HG03196 (cell line): ENCODE data around the gene GM2A.
"Not testable (repeated sequence)": the region's sequence is repeated elsewhere in the genome, so short reads cannot be mapped to it uniquely, and the experiment has no call there.

Experiments used
- ATAC-seq: cut with Tn5 transposase; IDR thresholded peaks from one replicate; pipeline ENCODE4 v1.9.1; 2021; ENCODE audit not compliant: unreplicated experiment

The GM2A gene

DNA sequence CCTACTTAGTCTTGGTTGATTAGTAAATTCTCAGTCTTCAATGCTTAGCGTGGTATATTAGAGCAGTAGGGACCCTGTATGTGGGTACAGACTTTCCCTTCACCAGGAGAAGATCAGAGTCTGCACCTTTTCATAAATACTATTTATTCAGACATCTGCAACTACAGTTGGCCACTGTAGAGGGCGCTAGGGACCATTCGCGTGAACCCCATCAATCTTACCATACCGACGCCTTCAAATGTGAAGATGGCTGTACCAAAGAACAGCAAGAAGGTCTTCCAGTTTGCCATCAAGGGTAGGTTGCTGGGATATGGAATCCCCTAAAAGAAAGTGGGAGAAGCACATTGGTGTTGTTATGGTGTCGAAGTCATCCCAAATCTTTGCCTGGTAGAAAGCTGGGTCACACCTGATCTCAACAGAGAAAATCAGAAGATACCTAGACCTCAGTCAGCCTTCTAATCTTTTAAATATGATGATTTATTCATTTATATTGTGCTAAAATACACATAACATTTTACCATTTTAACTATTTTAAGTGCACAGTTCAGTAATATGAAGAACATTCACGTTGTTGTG, 31.5 kb downstream of the GM2A start:
- no peak for ATAC-seq

DNA sequence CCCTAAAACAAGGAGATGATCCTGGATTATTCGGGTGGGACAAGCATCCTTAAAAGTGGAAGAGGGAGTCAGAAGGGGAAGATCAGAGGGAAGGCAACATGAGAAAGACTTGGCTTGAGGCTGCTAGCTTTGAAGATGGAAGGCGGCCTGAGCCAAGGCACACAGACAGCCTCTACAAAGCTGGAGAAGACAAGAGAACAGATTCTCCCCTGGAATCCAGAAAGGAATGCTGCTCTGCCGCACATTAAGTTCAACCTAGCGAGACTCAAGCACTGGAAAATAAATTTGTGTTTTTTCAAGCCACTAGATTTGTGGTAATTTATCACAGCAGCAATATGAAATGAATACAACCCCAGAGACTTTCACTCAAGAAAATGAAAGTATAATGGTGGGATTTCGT, 32.7 kb downstream of the GM2A start:
- ATAC-seq = no peak

DNA sequence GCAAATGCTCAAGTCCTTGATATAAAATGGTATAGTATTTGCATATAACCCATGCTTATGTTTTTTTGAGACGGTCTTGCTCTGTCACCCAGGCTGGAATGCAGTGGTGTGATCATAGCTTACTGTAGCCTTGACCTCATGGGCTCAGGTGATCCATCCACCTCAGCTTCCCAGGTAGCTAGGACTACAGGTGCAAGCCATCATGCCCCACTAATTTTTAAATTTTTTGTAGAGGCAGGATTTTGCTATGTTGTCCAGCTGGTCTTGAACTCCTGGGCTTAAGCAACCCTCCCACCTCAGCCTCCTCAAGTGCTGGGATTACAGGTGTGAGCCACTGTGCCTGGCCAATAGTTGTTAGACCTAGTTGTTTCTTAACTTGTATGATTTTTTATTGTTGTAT, 33.3 kb downstream of the GM2A start:
- ATAC-seq = no peak

DNA sequence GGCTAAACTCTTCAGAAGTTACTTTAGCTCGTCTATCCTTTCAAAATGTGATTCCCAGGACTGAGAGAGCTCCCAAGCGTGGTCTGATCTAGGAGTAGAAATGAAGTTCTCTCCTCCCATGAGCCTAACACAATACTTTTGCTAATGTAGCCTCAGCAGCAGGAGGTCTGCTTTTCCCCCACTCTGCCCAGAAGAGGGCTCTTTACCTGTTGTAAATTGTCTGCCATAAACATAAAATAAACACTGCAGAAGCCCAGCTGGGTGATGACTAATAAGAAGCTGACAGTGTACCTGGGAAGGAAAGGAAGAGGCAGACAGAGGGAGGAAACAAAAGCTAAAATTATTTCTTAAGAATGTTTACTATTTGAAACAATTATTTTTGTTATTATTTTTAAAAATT, 35.2 kb downstream of the GM2A start:
- ATAC-seq = no peak

DNA sequence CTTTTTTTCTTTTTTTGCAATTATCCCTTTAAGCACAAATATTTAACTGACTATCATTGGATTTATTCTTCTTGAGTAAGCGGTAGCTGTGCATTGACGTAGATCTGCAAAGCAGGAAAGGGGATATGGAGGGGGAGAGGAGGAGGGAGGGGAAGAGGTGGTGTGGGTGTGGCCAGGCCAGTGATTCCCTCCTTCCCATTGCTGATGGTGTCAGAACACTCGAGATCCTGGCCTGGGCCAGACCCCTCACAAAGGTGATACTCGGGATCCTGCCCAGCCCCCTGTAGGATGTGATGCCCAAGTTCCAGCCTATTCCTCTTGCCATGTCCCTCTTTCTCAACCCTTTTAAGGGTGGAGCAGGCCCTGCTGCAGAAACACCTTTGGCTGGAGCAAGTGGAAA, 40.6 kb downstream of the GM2A start:
- ATAC-seq = no peak

DNA sequence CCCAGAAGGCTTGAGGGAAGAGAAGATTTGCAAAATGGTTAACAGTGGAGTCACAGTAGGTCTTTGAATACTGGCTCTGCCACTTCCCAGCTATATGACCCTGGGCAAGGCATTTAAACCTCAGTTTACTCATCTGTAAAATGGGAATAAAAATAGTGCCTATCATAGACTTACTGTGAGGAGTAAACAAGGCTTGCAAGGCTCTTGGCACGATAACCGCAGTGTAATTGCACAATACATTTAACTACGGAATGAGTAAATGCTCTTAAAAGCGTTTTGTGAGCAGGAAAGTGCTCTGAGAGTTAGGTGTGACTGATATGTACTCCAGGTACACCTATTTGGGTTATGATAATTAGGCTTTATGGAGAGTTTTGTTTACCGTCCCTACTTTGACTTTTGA, 42.2 kb downstream of the GM2A start:
- no peak for ATAC-seq

DNA sequence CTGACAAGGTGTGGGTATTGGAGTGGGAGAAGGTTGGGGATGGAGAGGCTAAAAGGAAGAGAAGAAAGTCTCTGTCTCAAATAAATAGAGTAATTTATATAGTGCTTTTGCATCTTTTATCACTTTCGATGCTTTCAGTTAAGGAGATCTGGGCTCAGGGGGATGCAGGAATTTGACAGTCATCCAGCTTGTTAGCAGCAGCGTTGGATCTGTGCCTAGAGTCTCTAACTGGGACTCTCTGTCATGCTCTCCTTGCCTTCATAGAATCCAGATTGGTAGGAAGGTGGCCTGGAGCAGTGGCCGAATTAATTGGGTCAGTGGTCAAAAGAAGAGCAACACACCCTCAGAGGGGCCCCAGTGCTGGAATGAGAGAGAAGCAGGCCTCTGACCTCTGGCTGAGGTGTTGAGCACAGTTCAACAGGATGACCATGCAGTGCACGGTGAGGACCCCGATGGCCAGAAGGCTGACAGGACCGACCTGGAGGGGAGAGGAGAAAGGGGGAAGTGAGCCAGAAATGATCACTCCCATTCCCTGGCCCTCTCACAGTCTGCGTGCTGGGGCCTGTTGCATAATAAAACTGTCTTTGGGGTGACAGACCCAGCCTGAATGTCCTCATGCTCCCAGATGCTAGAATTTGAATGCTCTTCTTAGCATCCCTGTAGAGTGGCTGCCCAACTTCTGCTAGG, 42.9 kb downstream of the GM2A start:
- no peak for ATAC-seq

DNA sequence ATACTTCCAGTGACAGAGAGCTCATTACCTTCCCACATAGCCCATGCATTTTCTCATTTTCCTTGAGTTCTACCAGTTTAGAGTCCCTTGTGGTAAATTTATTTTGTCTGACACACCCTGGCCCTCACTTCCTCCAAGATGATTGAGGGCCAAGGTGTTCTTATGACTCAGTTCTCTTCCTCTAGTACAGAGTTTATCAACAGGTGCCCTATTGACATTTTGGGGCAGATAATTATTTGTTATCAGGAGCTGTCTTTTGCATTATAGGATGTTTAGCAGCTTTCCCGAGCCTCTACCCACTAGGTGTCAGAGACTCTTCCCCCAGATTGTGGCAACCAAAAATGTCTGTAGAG, 43.5 kb downstream of the GM2A start:
- no peak for ATAC-seq

DNA sequence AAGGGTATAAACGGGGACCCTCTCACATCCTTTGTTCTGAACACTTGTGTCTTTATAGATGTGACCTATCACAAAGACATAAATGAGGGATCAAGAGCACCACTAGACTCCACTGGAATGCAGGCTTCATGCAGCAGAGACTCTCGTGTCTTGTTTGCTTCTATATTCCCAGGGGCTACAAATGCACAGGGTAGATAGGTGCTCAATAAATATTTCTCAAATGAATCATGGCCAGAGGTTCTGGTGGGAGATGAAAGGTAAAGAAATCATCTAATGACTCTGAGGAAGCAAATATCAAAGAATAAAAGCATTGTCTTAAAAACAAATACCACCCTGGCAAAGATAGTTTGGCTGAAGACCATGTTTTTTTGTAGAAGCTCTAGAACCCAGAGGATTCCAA, 44.0 kb downstream of the GM2A start:
- no peak for ATAC-seq

DNA sequence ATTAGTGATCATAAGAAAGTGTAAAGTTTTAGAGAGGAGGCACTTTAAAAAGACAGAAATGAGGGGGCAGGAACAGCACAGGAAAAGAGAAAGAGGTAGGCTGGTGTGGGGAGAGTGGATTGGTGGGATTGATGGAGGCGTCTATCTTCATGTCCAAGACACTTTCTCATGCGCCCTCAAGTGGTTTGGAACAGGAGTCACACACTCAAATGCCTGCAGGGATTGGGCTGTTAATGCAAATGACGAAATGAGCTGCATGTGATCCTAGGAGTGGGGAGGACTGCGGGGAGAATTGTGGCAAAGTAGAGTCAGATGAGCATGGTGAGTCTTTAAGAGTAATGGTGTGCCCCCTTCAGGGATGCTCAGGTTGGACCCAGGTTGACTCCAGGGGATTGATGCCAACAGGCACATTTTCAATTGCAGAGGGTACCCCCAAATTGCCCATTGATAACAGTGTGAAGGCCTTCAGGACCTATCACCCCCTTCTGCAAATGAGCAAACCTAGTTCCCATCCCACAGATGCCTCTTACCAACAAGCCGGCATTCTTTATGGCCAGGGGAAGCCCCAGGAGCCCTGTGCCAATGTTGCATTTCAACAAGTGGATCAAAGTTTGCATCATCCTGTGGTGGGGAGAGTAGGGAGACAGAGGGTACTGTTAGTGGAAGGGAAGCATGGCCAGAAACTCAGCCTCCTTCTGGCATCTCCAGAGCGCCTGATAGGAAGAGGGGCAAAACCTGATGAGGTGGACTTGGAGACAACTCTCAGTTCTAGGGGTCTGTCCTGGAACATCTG, 45.3 kb downstream of the GM2A start:
- ATAC-seq = no peak

DNA sequence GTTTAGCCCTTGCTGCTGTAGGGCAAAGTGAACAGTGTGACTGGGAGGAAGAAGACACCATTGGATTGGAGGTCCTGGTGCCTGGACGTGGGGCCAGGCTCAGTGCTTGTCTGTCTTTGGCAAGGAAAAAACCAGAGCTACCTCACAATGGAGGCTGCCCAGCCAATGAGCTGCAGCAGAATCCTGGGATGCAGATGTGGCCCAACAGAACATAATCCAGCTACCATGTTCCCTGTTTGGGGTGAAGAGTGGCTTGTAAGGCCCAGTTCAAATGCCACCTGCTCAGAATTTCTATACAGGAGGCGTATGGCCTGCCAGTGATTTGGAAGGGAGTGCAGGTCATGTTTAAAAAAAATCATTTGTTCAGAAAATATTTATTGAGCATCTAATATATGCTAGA, 50.7 kb downstream of the GM2A start, which contains the start of gene SLC36A3:
TSS of gene SLC36A3 (minus strand) at position 101 of the 400 bp plus-strand sequence. CDS start 412 bp downstream, outside the sequence.
- ATAC-seq = no peak

DNA sequence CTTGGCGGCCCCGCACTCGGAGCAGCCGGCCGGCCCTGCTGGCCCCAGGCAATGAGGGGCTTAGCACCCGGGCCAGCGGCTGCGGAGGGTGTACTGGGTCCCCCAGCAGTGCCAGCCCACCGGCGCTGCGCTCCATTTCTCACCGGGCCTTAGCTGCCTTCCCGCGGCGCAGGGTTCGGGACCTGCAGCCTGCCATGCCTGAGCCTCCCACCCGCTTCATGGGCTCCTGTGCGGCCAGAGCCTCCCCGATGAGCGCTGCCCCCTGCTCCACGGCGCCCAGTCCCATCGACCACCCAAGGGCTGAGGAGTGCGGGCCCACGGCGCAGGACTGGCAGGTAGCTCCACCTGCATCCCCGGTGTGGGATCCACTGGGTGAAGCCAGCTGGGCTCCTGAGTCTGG, 56.3 kb downstream of the GM2A start:
- ATAC-seq = not testable (repeated sequence)

DNA sequence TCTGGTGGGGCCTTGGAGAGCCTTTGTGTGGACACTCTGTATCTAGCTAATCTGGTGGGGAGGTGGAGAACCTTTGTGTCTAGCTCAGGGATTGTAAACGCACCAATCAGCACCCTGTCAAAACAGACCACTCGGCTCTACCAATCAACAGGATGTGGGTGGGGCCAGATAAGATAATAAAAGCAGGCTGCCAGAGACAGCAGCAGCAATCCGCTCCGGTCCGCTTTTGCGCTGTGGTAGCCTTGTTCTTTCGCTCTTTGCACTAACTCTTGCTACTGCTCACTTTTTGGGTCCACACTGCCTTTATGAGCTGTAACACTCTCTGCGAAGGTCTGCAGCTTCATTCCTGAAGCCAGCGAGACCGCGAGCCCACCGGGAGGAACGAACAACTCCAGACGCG, 56.8 kb downstream of the GM2A start:
- ATAC-seq = not testable (repeated sequence)

DNA sequence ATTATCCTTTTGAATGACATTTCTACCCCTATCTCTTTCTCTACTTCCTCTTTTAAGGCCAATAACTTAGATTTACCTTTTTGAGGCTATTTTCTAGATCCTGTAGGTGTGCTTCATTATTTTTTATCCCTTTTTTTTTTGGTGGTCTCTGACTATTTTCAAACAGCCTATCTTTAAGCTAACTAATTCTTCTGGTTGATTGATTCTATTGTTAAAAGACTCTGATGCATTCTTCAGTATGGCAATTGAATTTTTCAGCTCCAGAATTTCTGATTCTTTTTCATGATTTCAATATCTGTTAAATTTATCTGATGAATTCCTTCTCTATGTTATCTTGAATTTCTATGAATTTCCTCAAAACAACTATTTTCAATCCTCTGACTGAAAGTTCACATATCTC, 57.9 kb downstream of the GM2A start:
- no peak for ATAC-seq

DNA sequence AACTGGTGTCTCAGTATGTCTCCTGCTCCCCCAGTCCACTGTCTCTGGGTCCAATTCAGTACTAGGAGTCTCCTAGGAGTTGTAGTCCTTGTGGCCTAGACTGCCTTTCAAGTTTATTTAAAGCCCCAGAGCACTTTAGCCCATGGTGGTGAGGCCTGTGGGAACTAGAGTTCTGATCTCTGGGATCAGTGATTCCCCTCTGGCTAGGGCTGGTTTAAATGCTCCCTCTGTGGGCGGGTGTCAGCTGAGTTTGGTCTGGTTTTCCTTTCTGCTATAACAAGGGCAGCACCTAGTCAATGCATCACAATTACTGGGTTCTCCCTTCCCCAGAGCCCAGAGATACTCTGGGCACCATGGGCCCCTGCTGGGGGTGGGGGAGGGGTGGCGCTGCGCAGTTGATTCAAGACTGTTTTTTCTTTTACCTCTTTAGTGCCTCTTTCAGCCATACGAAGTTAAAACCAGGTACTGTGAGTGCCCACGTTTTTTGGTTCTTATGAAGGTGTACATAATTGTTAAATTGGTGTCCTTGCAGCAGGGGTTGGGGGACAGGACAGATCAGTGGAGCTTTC, 59.9 kb downstream of the GM2A start:
- ATAC-seq = no peak

DNA sequence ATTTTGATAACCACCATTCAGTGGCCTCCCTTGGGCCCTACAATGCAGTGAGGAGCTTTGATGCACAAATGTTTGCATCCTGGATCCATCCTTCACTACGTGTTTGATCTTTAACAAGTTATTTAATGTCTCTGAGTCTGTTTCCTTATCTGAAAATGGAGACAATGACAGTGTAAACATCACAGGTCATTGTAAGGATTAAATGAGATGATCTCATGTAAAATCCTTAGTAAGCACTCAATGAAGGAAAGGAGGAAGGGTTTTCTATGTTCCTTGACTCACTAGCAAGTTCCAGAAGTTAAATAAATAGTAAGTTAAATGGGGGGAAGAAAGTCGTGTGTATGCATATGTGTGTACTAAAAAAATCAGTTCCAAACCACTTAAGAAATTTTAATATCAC, 60.4 kb downstream of the GM2A start:
- no peak for ATAC-seq

DNA sequence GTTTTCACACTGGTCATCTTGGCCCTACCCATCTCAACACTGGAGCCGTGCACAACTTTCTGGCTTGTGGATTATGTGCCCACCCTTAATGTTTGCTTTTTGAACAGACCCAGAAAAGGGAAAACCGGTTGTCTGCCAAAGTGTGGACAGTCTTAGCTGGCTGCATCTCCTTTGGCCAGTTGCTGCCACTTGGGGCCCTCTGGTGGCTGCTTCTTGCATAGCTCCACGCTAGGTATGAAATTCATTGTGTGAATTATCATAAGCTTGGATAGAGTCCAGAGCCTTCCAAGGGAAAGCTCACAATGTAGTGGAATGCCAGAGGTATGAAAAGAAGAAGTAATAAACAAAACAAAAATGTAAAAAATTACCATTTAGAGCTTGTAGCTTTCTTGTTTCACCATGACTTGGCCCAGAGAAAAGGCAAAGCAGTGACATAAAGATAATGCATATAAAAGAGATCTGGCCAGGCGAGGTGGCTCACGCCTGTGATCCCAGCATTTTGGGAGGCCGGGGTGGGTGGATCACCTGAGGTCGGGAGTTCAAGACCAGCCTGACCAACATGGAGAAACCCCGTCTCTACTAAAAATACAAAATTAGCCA, 63.1 kb downstream of the GM2A start:
- peak; percentile 78 for ATAC-seq

DNA sequence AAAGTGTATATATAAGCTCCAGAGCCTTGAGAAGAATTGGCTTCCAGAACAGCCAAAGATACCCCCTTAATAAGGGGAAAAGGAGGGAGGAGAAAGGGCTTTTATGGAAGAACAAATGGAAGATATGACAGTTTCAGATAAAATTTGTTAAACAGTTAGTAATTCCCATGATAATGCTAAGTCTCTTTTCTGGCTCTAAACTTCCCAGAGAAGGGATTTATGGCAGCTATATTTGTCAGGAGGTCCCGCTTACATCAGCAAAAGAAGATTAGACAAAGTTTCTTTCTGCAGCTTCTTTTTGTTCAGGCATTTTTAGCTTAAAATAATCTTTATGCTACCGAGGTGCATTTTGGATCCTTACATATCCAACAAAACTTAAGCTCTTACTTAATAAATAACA, 64.9 kb downstream of the GM2A start:
- ATAC-seq = no peak

DNA sequence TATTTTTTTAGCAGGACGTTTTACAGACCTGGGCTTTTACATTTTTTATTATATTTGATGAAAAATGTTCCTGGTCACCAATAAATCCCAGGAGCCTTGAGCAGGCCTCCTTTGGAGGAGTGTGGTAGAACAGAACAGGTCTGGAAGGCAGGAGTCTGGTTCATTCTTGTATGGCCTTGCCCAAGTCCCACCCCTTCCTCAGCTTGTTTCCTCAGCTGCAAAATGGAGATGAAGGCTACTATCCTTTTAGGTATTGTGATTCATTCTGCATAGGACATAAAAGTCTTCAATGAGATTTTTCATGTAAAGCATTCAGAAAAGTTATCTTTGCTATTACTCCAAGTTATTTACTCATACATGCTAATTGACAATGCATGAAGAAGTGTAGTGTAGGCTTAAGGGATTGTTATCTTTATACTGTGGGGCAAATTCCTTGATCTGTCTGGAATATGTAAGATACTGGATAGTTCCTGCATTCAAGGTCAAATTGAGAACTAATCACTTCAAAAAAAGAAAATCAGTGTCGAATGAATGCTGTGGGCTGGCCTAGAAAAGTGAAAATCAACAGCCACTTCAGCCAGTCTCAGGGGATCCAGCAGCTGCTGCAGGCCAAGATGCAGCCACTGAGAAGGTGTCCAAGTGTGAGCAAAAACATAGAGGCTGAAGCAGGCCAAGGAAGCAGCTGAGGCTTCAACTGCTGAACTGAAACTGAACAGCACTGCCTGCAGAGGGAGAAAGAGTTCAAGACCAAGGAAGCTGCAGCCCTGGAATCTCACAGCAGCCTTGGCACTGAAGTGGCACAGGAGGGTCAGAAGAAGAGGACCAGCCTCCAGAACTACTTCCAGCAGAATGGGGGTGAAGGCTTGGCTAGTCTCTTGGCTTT, 66.1 kb downstream of the GM2A start:
- peak; percentile 62 for ATAC-seq
